Stimulated activated CD8-positive, alpha-beta memory T cell treated with anti-CD3 and anti-CD28 coated beads, Interleukin-4, amount 100 ng/mL, for 24 hours (primary cell): ENCODE results near the gene RPS17.
"Not testable (repeated sequence)": the region's sequence is repeated elsewhere in the genome, so short reads cannot be mapped to it uniquely, and the experiment has no call there.

Experiments used
- DNase-seq: peaks from one replicate; pipeline ENCODE4 v3.0.0-alpha.2; 2020; ENCODE audit warnings: low read depth

The RPS17 gene

GRCh38 chr15:82545478-82545877, 5.2 kb upstream of the RPS17 start:
- DNase-seq: no peak

- no peak for DNase-seq
Observed at GRCh38 chr15:82545002-82545401, 4.7 kb upstream of the RPS17 start.

- DNase-seq: no peak
Observed at GRCh38 chr15:82544431-82544830, 4.2 kb upstream of the RPS17 start.

GRCh38 chr15:82543160-82543559, 2.9 kb upstream of the RPS17 start:
- DNase-seq: no peak

- DNase-seq: no peak
Observed at GRCh38 chr15:82540984-82541431, 751 bp upstream of the RPS17 start.

- no peak for DNase-seq
Observed at GRCh38 chr15:82539691-82540054, 584 bp downstream of the RPS17 start.

GRCh38 chr15:82538961-82539690, 1.1 kb downstream of the RPS17 start:
- no peak for DNase-seq

- DNase-seq: no peak
Observed at GRCh38 chr15:82537351-82537908, 2.8 kb downstream of the RPS17 start.

- no peak for DNase-seq
Observed at GRCh38 chr15:82536409-82537350, 3.6 kb downstream of the RPS17 start.

GRCh38 chr15:82535566-82536408, 4.5 kb downstream of the RPS17 start:
- DNase-seq: no peak

GRCh38 chr15:82535151-82535550, 5.1 kb downstream of the RPS17 start:
- not testable (repeated sequence) for DNase-seq

GRCh38 chr15:82534457-82534861, 5.8 kb downstream of the RPS17 start:
- not testable (repeated sequence) for DNase-seq

GRCh38 chr15:82533801-82534200, 6.5 kb downstream of the RPS17 start:
- DNase-seq: no peak

- no peak for DNase-seq
Observed at GRCh38 chr15:82532991-82533481, 7.2 kb downstream of the RPS17 start.

- DNase-seq: no peak
Observed at GRCh38 chr15:82532383-82532990, 7.8 kb downstream of the RPS17 start.

GRCh38 chr15:82531496-82532382, 8.5 kb downstream of the RPS17 start:
- DNase-seq: no peak

GRCh38 chr15:82530606-82531379, 9.5 kb downstream of the RPS17 start:
- DNase-seq: peak; percentile 50

- DNase-seq: no peak
Observed at GRCh38 chr15:82530006-82530405, 10.3 kb downstream of the RPS17 start.

GRCh38 chr15:82513587-82513986, 26.7 kb downstream of the RPS17 start:
- DNase-seq: not testable (repeated sequence)
